NCI-H1105 treated with DMSO at 0.1 percent for 48 hours (cell line): ENCODE data around the gene GNAI3.

Experiments
- DNase-seq: peaks from one replicate; lab custom pipeline; 2025; lab: John Stamatoyannopoulos, UW

The GNAI3 gene

GRCh38 chr1:109624201-109625010 lies 76.0 kb downstream of the GNAI3 start:
- DNase-seq = no peak

DNA sequence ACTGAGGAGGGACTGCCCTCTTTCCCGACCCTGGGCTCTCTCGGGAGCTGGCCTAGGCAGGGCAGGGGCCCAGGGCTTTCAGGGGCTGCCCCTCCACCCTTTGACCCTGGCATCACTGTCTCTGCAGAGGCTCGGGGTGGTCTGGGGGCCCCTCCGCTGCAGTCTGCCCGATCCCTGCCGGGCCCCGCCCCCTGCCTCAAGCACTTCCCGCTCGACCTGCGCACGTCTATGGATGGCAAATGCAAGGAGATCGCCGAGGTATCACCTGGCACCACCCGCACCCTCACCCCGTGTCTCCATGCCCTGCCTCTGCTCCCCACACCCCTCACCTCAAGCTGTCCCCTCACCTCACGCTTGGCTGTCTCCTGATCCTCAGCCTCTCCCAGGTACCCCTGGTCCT lies 76.8 kb downstream of the GNAI3 start:
- no peak for DNase-seq

GRCh38 chr1:109625601-109626560 lies 77.5 kb downstream of the GNAI3 start:
- DNase-seq = no peak

- no peak for DNase-seq
Measured at GRCh38 chr1:109626682-109627408, 78.4 kb downstream of the GNAI3 start.

GRCh38 chr1:109627692-109628399 lies 79.4 kb downstream of the GNAI3 start:
- DNase-seq = no peak

GRCh38 chr1:109628540-109629321 lies 80.3 kb downstream of the GNAI3 start:
- no peak for DNase-seq

- DNase-seq = no peak
Measured at GRCh38 chr1:109629372-109630030, 81.1 kb downstream of the GNAI3 start.

- no peak for DNase-seq
Measured at GRCh38 chr1:109630081-109630897, 81.9 kb downstream of the GNAI3 start.

DNA sequence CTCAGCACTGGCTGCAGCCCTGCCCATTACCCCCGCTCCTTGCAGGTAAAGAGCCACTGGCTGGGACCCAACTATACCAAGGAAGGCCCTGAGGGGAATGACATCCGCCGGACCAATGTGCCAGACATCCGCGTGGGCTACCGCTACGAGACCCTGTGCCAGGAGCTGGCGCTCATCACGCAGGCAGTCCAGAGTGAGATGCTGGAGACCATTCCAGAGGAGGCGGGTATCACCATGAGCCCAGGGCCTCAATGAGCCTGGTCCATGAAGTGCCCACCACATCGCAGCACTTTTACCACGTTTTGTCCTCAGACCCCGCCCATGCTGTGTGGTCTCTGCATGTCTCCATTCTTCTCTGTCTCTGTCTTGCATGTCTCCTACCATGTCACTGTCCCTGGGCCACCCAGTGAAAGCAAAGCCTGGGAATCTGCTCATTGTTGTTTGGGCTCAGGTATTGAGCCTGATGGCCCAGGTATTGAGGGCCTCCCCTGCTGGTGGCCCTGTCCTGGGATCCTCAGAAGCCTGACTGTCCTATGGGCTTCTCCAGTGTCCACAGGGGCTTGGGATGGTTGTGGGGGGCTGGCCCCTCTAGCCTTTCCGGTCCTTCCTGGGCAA lies 82.6 kb downstream of the GNAI3 start:
- no peak for DNase-seq

DNA sequence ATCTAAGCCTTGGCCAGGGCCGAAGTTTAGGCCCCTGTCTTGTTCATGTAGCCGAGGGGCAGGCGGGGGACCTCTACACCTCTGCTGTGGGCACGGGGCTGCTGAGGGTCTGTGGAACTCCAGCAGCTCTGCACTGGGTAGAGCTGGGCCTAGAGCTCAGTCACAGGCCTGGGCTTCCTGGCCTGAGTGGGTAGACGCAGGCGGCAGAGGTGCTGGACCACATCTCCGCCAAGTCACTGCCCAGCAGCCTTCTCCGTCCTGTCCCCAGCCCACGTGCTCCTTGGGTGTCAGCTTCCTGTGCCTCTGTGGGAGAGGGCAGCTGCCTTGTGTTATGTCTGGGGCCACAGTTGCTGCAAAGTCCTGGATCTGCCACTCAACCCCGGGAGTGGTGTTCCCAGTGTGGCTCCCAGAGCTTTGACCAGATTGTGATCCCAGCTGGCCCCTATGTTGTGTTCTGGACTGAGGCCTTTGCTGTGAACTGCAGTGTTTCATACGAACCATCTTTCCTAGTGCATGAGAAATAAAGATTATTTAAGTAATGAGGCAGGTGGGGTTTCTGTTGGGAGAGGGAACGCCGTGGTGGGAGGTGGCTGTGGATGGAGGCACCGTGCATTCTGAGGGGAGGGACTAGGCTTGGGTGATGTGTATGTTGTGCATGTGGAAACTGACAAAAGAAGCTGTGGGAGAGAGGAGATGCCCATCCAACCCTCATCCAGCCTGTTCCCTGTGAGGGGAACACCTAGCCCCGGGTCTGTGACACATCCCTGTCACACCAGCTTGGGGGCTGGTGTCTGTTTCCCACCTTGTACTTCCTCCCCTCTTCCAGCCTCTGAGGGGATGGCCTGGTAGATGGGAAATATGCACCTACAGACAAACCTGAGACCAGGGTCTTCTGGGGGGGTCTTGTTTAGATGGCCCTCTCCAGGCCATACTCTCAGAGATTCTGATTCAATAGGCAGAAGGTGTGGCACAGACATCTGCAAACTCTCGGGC lies 83.4 kb downstream of the GNAI3 start:
- peak; percentile 54 for DNase-seq

- DNase-seq = peak; percentile 97
Measured at GRCh38 chr1:109632671-109633346, 84.4 kb downstream of the GNAI3 start.

GRCh38 chr1:109634292-109634691 lies 85.9 kb downstream of the GNAI3 start:
- no peak for DNase-seq

DNA sequence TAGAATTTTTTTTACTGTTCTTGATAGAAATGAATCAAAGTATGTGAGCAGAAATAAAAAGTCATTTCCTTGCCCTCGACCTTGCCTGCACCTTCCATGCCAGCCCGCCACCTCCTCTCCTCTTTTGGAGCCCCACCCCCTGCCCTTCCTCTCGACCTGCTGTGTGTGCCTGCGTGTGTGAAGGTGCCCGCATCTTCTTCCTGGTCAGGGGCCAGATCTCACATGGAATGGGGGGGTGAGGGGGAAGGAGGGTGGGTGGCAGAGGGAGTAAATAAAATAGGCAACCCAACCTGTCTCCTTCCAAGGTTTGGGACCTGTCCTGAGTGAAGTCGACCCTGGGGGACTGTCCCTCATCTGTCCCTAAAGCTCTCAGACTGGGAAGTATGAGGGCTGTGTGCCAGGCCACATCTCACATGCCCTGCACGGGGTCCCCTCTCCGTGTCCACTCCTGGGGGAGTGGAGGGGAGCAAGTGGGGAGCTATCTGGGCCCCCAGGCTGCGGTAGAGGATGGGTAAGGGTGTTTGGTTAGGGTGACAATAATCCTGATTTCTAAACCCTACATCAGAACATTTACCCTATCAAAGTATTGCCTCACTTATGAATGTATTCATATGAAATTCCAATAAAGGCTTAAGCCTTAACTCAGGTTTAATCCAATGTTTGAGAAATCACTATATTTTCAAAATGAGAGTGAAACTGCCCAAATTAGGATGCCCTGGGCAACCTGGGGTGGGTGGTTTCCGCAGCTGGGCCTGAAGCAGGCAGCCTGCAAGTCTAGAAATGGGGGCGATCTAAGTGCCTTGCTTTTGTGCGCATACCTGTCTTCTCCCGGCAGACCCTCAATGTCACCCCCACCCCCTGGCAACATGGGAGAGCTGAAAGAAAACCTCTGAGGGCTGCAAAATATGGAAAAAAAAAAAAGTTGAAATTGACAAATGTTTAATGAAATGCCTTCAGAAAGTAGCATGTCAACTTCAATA lies 86.6 kb downstream of the GNAI3 start:
- no peak for DNase-seq

DNA sequence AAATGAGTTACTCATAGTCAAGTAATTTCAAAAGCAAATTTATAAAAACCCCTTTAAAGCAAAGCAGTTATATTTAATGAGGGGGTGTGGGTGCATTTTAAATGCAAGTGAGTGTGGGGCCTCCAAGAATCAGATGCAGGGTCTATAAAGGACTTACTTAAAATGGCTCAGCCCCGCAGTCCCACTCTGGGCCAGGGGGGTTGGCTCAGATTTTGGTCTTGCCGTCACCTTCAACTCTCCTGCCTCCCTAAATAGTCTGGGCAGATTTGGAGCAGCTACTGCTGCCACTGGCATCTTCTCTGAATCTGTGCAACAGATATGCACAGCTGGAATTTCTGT lies 87.4 kb downstream of the GNAI3 start:
- no peak for DNase-seq

DNA sequence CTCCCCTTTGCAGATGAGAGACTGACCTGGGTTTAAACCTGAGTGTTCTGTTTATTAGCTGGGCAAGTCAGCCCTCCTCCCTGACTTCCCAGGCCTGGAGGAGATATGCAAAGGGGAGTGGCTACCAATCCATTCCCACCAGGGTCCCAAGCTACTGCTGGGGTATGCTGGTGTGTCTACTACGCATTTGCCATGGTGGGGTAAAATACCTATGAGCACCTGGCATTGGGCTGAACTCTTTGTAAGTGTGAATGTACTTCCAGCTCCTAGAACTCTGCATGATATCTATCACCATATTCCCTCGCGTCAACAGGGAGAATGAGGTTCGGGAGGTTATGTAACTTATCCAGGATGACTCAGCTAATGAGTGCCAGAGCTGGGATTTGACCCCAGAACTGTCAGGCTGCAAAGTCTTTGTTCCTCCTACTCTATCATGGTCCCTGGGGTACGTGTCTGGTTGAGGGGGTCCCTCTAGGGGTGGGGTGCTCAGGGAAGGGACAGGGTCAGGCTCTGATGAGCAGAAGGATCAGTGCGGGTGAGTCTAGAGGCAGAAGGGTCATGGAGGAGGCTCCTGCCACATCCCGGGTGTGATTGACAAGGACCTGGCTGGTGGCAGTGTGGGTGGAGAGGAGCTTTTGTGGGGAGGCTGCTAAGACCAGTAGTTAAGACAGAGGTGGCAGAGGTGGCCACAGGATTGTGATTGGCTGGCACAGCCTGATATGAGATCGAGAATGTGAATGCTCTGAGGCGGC lies 88.0 kb downstream of the GNAI3 start:
- DNase-seq = no peak
